B cell (primary cell): ENCODE results near the gene RASD1. TPM values are rescaled to one million over a fixed set of nuclear protein-coding genes. Genes with fewer than 3 reads are reported as not detected.

Experiments used
- ATAC-seq: fragments of 200-7000 bp; cut with Tn5 transposase; one replicate; pipeline ENCODE4 v1.10.0; 2021; ENCODE audit warnings: low read depth, mild to moderate bottlenecking, moderate number of reproducible peaks, moderate library complexity
- CTCF ChIA-PET: fragments of 350-600 bp; sonication (Branson Sonifier 250); formaldehyde crosslinking; loops from one replicate; lab custom pipeline; 2021; ENCODE audit warnings: antibody characterized with exemption, inconsistent platforms; lab: Charles Lee
- POLR2A ChIA-PET: fragments of 350-600 bp; sonication (Branson Sonifier 250); formaldehyde crosslinking; loops from one replicate; lab custom pipeline; 2021; ENCODE audit warnings: antibody characterized with exemption; lab: Charles Lee
- DNase-seq: peaks from one replicate; pipeline ENCODE4 v3.0.0; 2013
- H2AFZ ChIP-seq: 2 replicates; pipeline ENCODE4 v1.6.1; 2012; ENCODE audit warnings: mild to moderate bottlenecking, low read depth, low read length; ENCODE audit not compliant: insufficient read depth, poor library complexity, severe bottlenecking
- H3K27ac ChIP-seq, 2 donors: 1 replicate in 1 of 2; 2 replicates in 1 of 2; pipeline ENCODE4 v1.5.1; 2012 to 2013; ENCODE audit warnings: low read length in 2 of 2, mild to moderate bottlenecking in 2 of 2, moderate library complexity in 1 of 2
- H3K27me3 ChIP-seq, 4 experiments: fragments of 200-600 bp in 1 of 4; sonication (generic) in 1 of 4; replicated peaks in 1 of 4; 1 replicate in 2 of 4; 2 replicates in 2 of 4; pipeline versions ENCODE4 v1.6.1 to v1.7.0; 2013 to 2016; ENCODE audit warnings: low read length in 3 of 4, mild to moderate bottlenecking in 2 of 4, mixed read lengths in 1 of 4, moderate library complexity in 1 of 4; ENCODE audit not compliant: insufficient read depth in 4 of 4, control insufficient read depth in 3 of 4; ENCODE audit errors: control extremely low read depth in 1 of 4
- H3K36me3 ChIP-seq, 2 experiments: replicated peaks in 1 of 2; 1 replicate in 1 of 2; 2 replicates in 1 of 2; pipeline versions ENCODE4 v1.6.1 to v1.7.1; 2013; ENCODE audit warnings: low read length in 1 of 2; ENCODE audit not compliant: insufficient read depth in 2 of 2, control insufficient read depth in 1 of 2; ENCODE audit errors: control extremely low read depth in 1 of 2, extremely low read depth in 1 of 2
- H3K4me1 ChIP-seq, 2 donors: fragments of 200-600 bp in 1 of 2; sonication (generic) in 1 of 2; 1 replicate in 1 of 2; 2 replicates in 1 of 2; pipeline versions ENCODE4 v1.5.1 to v1.6.1; 2013 to 2017; ENCODE audit warnings: low read length in 2 of 2; ENCODE audit not compliant: control insufficient read depth in 2 of 2, insufficient read depth in 2 of 2
- H3K4me2 ChIP-seq: replicated peaks from 2 replicates; pipeline ENCODE3; 2012; ENCODE audit warnings: mild to moderate bottlenecking, low read depth, low read length; ENCODE audit not compliant: poor library complexity, severe bottlenecking
- H3K4me3 ChIP-seq, 5 experiments: fragments of 200-600 bp in 1 of 5; sonication (generic) in 1 of 5; 1 replicate in 3 of 5; 2 replicates in 2 of 5; pipeline versions ENCODE4 v1.5.1 to v1.7.0; 2011 to 2016; ENCODE audit warnings: low read length in 4 of 5, mild to moderate bottlenecking in 4 of 5, low read depth in 2 of 5, control low read depth in 1 of 5, moderate library complexity in 1 of 5; ENCODE audit not compliant: insufficient read depth in 1 of 5; ENCODE audit errors: control extremely low read depth in 1 of 5, extremely low read depth in 1 of 5
- H3K79me2 ChIP-seq: fragments of 200-600 bp; sonication (generic); one replicate; pipeline ENCODE4 v1.6.0; 2016; ENCODE audit warnings: low read length; ENCODE audit not compliant: control insufficient read depth, insufficient read depth
- H3K9ac ChIP-seq: fragments of 200-600 bp; sonication (generic); 2 replicates; pipeline ENCODE4 v1.6.1; 2017; ENCODE audit warnings: mild to moderate bottlenecking, low read length, moderate library complexity
- H3K9me3 ChIP-seq, 3 donors: one replicate each; pipeline versions ENCODE4 v1.6.1 to v1.7.1; 2013; ENCODE audit warnings: low read length in 2 of 3; ENCODE audit not compliant: control insufficient read depth in 2 of 3, insufficient read depth in 1 of 3; ENCODE audit errors: control extremely low read depth in 1 of 3
- H4K20me1 ChIP-seq: 2 replicates; pipeline ENCODE4 v1.6.0; 2012; ENCODE audit warnings: mild to moderate bottlenecking, low read length; ENCODE audit not compliant: insufficient read depth, control insufficient read depth, poor library complexity, severe bottlenecking
- H3K27ac Mint-ChIP-seq: one replicate; pipeline ENCODE4 v1.8.0; 2021; ENCODE audit warnings: mixed read lengths
- H3K27me3 Mint-ChIP-seq: one replicate; pipeline ENCODE4 v1.8.0; 2021; ENCODE audit warnings: mixed read lengths
- H3K4me1 Mint-ChIP-seq: one replicate; pipeline ENCODE4 v1.8.0; 2021; ENCODE audit warnings: mixed read lengths
- H3K4me3 Mint-ChIP-seq: one replicate; pipeline ENCODE4 v1.8.0; 2021; ENCODE audit warnings: mixed read lengths
- H3K9me3 Mint-ChIP-seq: one replicate; pipeline ENCODE4 v1.8.0; 2022; ENCODE audit warnings: mixed read lengths; ENCODE audit not compliant: insufficient read depth
- EZH2 ChIP-seq: IDR thresholded peaks from 2 replicates; pipeline ENCODE4 v1.6.1; 2012; ENCODE audit warnings: borderline replicate concordance, low read depth, mild to moderate bottlenecking, moderate library complexity, low read length; ENCODE audit not compliant: insufficient read depth, poor library complexity, severe bottlenecking
- WGBS: methylation state at CpG from one replicate; pipeline ENCODE4 v1.1.5; 2013; ENCODE audit warnings: missing lambda C conversion rate; ENCODE audit not compliant: insufficient coverage; 5-methylcytosine and 5-hydroxymethylcytosine counted together
- intact Hi-C: fragments of 100-400 bp; cut with micrococcal nuclease; formaldehyde crosslinking; loops from one replicate; pipeline ENCODE4 v1.10.0; 2022
- polyA plus RNA-seq: library from polyadenylated mRNA; depleted of rRNA; stranded (reverse); fragments of >200 nt; gene quantifications from 2 replicates; pipeline ENCODE4 v1.2.3, GENCODE V29; 2012
- total RNA-seq, 2 donors: library from RNA; stranded (reverse); fragments of 120-200 nt in 1 of 2; gene quantifications; 1 replicate in 1 of 2; 2 replicates in 1 of 2; pipeline versions ENCODE4 v1.2.3 to v1.2.4, GENCODE V29; 2013 to 2022
- TF ChIP-seq, protein P1 (sequence below): fragments of 200-600 bp; IDR thresholded peaks from one replicate; pipeline ENCODE4 v1.8.0; 2022; ENCODE audit warnings: antibody characterized with exemption, mild to moderate bottlenecking

The RASD1 gene
- total and polyA plus RNA-seq, 2 donors (not counting 1 experiment from before 2014, with no cell fraction given): 0.95 to 3.2 TPM

DNA sequence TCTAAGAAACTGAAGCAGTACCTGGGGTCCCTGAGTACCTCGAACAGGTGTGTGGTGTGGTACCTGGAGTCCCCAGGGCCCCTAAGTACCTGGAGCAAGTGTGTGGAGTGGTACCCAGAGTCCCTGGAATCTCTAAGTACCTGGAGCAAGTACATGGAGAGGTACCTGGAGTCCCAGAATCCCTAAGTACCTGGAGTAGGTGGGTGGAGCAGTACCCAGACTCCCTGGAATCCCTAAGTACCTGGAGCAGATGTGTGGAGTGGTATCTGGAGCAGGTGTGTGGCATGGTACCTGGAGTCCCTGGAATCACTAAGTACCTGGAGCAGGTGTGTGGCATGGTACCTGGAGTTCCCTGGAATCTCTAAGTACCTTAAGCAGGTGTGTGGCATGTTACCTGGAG is 41.9 kb downstream of the RASD1 start:
- Histone ChIP-seq H3K27ac (no peak overlapping the region), H3K4me3 (no peak overlapping the region), H3K27me3 (no peaks in the 10 kb centered on the region), H3K79me2 (no peaks in the 10 kb centered on the region), H3K9me3 (no peaks in the 10 kb centered on the region), H4K20me1 (no peaks in the 10 kb centered on the region), H3K36me3 (no peaks in the 10 kb centered on the region), H2AFZ (no peak overlapping the region), H3K4me1 (no peaks in the 10 kb centered on the region), H3K4me2 (no peak overlapping the region), H3K9ac (no peak overlapping the region)
- WGBS: 100% methylated on average over 1 of the region's 1 CpG
- Mint-ChIP-seq H3K4me1 (no peaks in the 10 kb centered on the region), H3K9me3 (no peaks in the 10 kb centered on the region), H3K4me3 (no peak overlapping the region), H3K27me3 (peaks cover 7% of the 10 kb centered on the region), H3K27ac (no peak overlapping the region)
- TF ChIP-seq EZH2: no peak
- TF ChIP-seq, protein P1, sequence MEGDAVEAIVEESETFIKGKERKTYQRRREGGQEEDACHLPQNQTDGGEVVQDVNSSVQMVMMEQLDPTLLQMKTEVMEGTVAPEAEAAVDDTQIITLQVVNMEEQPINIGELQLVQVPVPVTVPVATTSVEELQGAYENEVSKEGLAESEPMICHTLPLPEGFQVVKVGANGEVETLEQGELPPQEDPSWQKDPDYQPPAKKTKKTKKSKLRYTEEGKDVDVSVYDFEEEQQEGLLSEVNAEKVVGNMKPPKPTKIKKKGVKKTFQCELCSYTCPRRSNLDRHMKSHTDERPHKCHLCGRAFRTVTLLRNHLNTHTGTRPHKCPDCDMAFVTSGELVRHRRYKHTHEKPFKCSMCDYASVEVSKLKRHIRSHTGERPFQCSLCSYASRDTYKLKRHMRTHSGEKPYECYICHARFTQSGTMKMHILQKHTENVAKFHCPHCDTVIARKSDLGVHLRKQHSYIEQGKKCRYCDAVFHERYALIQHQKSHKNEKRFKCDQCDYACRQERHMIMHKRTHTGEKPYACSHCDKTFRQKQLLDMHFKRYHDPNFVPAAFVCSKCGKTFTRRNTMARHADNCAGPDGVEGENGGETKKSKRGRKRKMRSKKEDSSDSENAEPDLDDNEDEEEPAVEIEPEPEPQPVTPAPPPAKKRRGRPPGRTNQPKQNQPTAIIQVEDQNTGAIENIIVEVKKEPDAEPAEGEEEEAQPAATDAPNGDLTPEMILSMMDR: no peak
- CTCF ChIA-PET: no interaction called here
- intact Hi-C loops: no loop called here
- ATAC-seq (no peak), DNase-seq (no peak)
- POLR2A ChIA-PET: no interaction called here

DNA sequence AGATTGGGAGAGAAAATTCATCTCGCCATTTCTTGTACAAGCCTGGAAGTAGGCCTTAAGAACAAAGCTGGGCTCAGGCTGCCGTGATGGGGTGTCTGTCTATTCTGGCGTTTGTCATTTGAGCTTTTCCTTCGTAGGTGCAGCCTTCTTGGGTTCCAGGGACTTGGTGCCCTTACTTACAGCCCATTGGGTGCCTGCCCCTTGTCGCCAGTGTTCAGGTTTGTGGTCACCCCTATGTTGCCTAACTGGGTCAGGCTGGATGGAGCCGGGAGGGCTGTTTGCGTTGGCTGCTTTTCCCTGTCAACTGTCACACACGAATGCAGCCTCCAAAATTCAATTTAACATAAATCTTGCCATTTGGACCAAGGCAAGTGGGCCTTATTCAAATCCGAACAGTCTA is 43.1 kb downstream of the RASD1 start:
- Histone ChIP-seq H3K79me2 (no peaks in the 10 kb centered on the region), H4K20me1 (no peaks in the 10 kb centered on the region), H3K9ac (no peak overlapping the region), H3K4me3 (no peak overlapping the region), H2AFZ (no peak overlapping the region), H3K9me3 (peaks cover 0 to 1% (median 0%) of the 10 kb centered on the region in 3 donors), H3K4me2 (no peak overlapping the region), H3K27ac (no peak overlapping the region), H3K27me3 (peaks cover 0 to 1% (median 0%) of the 10 kb centered on the region in 4 experiments), H3K4me1 (no peaks in the 10 kb centered on the region), H3K36me3 (no peaks in the 10 kb centered on the region)
- WGBS: 79% methylated on average over 9 of the region's 9 CpGs
- intact Hi-C loops: no loop called here
- TF ChIP-seq, protein P1: no peak
- no peak for TF ChIP-seq EZH2
- ATAC-seq (no peak), DNase-seq (no peak)
- Mint-ChIP-seq H3K27me3 (peaks cover 7% of the 10 kb centered on the region), H3K9me3 (no peaks in the 10 kb centered on the region), H3K27ac (no peak overlapping the region), H3K4me3 (no peak overlapping the region), H3K4me1 (no peaks in the 10 kb centered on the region)
- POLR2A ChIA-PET: no interaction called here
- CTCF ChIA-PET: no interaction called here
